Osteoblast (primary cell): ENCODE data around the gene ZC3H12A. TPM values are rescaled to one million over a fixed set of nuclear protein-coding genes. Genes with fewer than 3 reads are reported as not detected.

Experiments
- DNase-seq: peaks from one replicate; pipeline ENCODE4 v3.0.0; 2011; ENCODE audit warnings: low spot score, mixed read lengths; ENCODE audit not compliant: insufficient read length; ENCODE audit errors: missing footprints
- H2AFZ ChIP-seq: 2 replicates; pipeline ENCODE4 v1.6.0; 2011; ENCODE audit warnings: mild to moderate bottlenecking, low read length
- H3K27ac ChIP-seq: 2 replicates; pipeline ENCODE4 v1.5.1; 2011; ENCODE audit warnings: mild to moderate bottlenecking, low read depth, low read length, moderate library complexity
- H3K27me3 ChIP-seq: 2 replicates; pipeline ENCODE4 v1.6.0; 2012; ENCODE audit warnings: mild to moderate bottlenecking, control low read depth, inconsistent platforms, low read length, moderate library complexity; ENCODE audit not compliant: insufficient read depth
- H3K36me3 ChIP-seq: 2 replicates; pipeline ENCODE4 v1.5.1; 2011; ENCODE audit warnings: mild to moderate bottlenecking, low read length, control low read depth, moderate library complexity; ENCODE audit not compliant: insufficient read depth
- H3K4me1 ChIP-seq: 2 replicates; pipeline ENCODE4 v1.5.1; 2011; ENCODE audit warnings: mild to moderate bottlenecking, low read length, control low read depth, moderate library complexity; ENCODE audit not compliant: insufficient read depth
- H3K4me2 ChIP-seq: 2 replicates; pipeline ENCODE4 v1.6.0; 2011; ENCODE audit warnings: mild to moderate bottlenecking, low read length; ENCODE audit not compliant: insufficient read depth
- H3K4me3 ChIP-seq: fragments of 200-600 bp; sonication (generic); 3 replicates; pipeline ENCODE4 v1.5.1; 2012; ENCODE audit warnings: mild to moderate bottlenecking, low read length, inconsistent platforms; ENCODE audit not compliant: insufficient read depth
- H3K79me2 ChIP-seq: 2 replicates; pipeline ENCODE4 v1.6.0; 2012; ENCODE audit warnings: mild to moderate bottlenecking, low read length, control low read depth, inconsistent platforms; ENCODE audit not compliant: insufficient read depth
- H3K9me3 ChIP-seq: 2 replicates; pipeline ENCODE4 v1.5.1; 2011; ENCODE audit warnings: low read depth, low read length, control low read depth
- H4K20me1 ChIP-seq: 2 replicates; pipeline ENCODE4 v1.6.0; 2012; ENCODE audit warnings: mild to moderate bottlenecking, low read length, control low read depth; ENCODE audit not compliant: insufficient read depth
- total RNA-seq: library from RNA; depleted of rRNA; stranded (reverse); fragments of >200 nt; gene quantifications from 2 replicates; pipeline ENCODE4 v1.2.3, GENCODE V29; 2012
- TF ChIP-seq, protein P1 (sequence below): IDR thresholded peaks from 2 replicates; pipeline ENCODE4 v1.5.1; 2011; ENCODE audit warnings: mild to moderate bottlenecking, low read depth, low read length, moderate library complexity; ENCODE audit errors: extremely low read depth

ZC3H12A gene
- total RNA-seq, 1 donor: 13.0 TPM

DNA sequence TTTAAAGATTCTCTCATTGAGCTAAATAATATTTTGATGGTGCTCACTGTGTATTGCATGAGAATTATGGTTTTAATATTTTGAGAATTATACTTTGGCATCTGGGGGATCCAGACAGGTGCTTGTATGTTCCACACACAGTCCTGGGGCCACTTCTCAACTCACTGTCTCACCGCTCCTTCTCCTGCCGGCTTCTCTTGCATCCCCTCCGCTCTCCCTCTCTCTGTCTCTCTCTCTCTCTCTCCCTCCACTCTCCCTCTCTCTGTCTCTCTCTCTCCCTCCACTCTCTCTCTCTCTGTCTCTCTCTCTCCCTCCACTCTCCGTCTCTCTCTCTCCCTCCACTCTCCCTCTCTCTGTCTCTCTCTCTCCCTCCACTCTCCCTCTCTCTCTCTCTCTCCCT is 32.2 kb upstream of the ZC3H12A start:
- Histone ChIP-seq H2AFZ (no peak overlapping the region), H3K9me3 (no peaks in the 10 kb centered on the region), H4K20me1 (no peaks in the 10 kb centered on the region), H3K4me2 (no peak overlapping the region), H3K4me1 (no peaks in the 10 kb centered on the region), H3K27me3 (peaks cover 9% of the 10 kb centered on the region), H3K27ac (no peak overlapping the region), H3K79me2 (no peaks in the 10 kb centered on the region), H3K4me3 (no peak overlapping the region), H3K36me3 (no peaks in the 10 kb centered on the region)
- TF ChIP-seq, protein P1, sequence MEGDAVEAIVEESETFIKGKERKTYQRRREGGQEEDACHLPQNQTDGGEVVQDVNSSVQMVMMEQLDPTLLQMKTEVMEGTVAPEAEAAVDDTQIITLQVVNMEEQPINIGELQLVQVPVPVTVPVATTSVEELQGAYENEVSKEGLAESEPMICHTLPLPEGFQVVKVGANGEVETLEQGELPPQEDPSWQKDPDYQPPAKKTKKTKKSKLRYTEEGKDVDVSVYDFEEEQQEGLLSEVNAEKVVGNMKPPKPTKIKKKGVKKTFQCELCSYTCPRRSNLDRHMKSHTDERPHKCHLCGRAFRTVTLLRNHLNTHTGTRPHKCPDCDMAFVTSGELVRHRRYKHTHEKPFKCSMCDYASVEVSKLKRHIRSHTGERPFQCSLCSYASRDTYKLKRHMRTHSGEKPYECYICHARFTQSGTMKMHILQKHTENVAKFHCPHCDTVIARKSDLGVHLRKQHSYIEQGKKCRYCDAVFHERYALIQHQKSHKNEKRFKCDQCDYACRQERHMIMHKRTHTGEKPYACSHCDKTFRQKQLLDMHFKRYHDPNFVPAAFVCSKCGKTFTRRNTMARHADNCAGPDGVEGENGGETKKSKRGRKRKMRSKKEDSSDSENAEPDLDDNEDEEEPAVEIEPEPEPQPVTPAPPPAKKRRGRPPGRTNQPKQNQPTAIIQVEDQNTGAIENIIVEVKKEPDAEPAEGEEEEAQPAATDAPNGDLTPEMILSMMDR: no peak
- no peak for DNase-seq

DNA sequence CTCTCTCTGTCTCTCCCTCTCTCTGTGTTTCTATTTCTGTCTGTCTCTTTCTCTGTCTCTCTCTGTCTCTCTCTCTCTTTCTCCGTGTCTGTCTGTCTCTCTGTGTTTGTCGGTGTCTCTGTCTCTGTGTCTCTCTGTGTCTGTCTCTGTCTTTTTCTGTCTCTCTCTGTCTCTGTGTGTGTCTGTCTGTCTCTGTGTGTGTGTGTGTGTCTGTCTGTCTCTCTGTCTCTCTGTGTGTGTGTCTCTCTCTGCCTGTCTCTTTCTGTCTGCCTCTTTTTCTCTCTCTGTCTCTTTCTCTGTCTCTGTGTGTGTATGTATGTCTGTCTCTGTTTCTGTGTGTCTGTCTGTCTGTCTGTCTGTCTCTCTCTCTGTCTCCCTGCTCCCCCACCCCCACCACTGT is 31.7 kb upstream of the ZC3H12A start:
- TF ChIP-seq, protein P1: no peak
- H3K79me2 ChIP-seq: no peaks in the 10 kb centered on the region
- peaks cover 12% of the 10 kb centered on the region for H3K27me3 ChIP-seq
- H2AFZ ChIP-seq: no peak overlapping the region
- no peak overlapping the region for H3K27ac ChIP-seq
- H3K36me3 ChIP-seq: no peaks in the 10 kb centered on the region
- H3K4me1 ChIP-seq: no peaks in the 10 kb centered on the region
- no peak overlapping the region for H3K4me2 ChIP-seq
- no peaks in the 10 kb centered on the region for H3K9me3 ChIP-seq
- DNase-seq: no peak
- no peak overlapping the region for H3K4me3 ChIP-seq
- H4K20me1 ChIP-seq: no peaks in the 10 kb centered on the region

DNA sequence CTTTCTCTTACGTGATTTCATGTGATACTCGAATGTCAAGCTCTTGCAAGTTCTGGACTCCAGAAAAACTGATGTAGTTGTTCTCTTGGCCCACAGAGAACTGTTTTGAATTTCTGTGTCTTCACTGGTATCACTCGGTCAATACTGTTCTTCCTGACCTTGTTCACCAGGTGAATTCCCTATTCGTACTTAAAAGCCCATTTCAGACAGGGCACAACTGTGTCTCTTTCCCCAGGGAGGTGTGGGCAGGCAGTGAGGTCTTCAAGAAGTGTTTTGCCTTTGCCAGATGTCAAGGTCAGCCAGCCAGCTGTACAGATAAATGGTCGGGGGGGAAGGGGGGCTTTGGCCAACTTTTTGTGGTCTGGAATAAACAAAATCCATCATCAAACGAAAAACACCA is 27.5 kb upstream of the ZC3H12A start:
- Histone ChIP-seq H3K9me3 (no peaks in the 10 kb centered on the region), H3K4me3 (no peak overlapping the region), H3K4me1 (no peaks in the 10 kb centered on the region), H2AFZ (no peak overlapping the region), H3K79me2 (no peaks in the 10 kb centered on the region), H3K36me3 (no peaks in the 10 kb centered on the region), H4K20me1 (no peaks in the 10 kb centered on the region), H3K27me3 (peaks cover 3% of the 10 kb centered on the region), H3K4me2 (no peak overlapping the region), H3K27ac (no peak overlapping the region)
- DNase-seq: no peak
- TF ChIP-seq, protein P1: no peak

DNA sequence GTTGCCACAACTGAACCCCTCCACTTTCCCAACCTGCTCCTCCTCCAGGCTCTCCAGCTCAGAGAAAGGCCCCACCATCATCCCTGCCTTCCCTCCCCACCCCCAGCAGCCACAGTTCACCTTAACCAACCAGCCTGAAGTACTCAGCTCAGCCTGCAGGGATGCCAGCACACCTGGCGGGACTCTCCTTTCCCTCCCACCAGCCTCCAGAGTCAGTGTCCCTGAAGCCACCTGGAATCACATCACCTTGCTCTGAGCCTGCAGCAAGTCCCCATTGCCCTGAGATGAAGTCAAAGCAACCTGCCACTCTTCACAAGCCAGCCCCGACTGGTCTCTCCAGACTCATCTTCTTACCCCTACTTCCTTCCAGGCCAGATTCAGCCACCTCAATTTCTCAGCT is 26.2 kb upstream of the ZC3H12A start:
- TF ChIP-seq, protein P1: no peak
- Histone ChIP-seq H4K20me1 (no peaks in the 10 kb centered on the region), H3K36me3 (no peaks in the 10 kb centered on the region)

More for the DNA sequence above, 26.2 kb upstream of the ZC3H12A start:
- no peak overlapping the region for H3K27ac ChIP-seq
- no peaks in the 10 kb centered on the region for H3K4me1 ChIP-seq
- no peak overlapping the region for H2AFZ ChIP-seq
- H3K79me2 ChIP-seq: no peaks in the 10 kb centered on the region
- H3K4me2 ChIP-seq: no peak overlapping the region
- H3K27me3 ChIP-seq: peaks cover 3% of the 10 kb centered on the region
- no peak overlapping the region for H3K4me3 ChIP-seq
- DNase-seq: no peak
- no peaks in the 10 kb centered on the region for H3K9me3 ChIP-seq
